Transverse colon (tissue), 4 donors: ENCODE measurements around the gene OR4S1.
"Not testable (repeated sequence)": the region's sequence is repeated elsewhere in the genome, so short reads cannot be mapped to it uniquely, and the experiment has no call there.

ENCODE experiments used
- CTCF ChIP-seq, 5 experiments: fragments of 200-600 bp in 3 of 5; fragments of 450-650 bp in 2 of 5; sonication (generic) in 3 of 5; IDR thresholded peaks; 1 replicate in 2 of 5; 2 replicates in 3 of 5; pipeline ENCODE4 v1.5.1; 2016 to 2017; ENCODE audit warnings: antibody characterized with exemption in 5 of 5, inconsistent platforms in 3 of 5, mild to moderate bottlenecking in 2 of 5, moderate library complexity in 1 of 5
- POLR2A ChIP-seq: fragments of 450-650 bp; IDR thresholded peaks from one replicate; pipeline ENCODE4 v1.6.1; 2016; ENCODE audit warnings: antibody characterized with exemption, mild to moderate bottlenecking, moderate library complexity
- POLR2AphosphoS5 ChIP-seq, 3 donors: sonication (generic); formaldehyde crosslinking; IDR thresholded peaks; one replicate each; pipeline ENCODE4 v1.6.1; 2016; ENCODE audit warnings: antibody characterized with exemption in 3 of 3

GRCh38 chr11:48319813-48320212 lies 13.8 kb downstream of the OR4S1 start:
- not testable (repeated sequence) for TF ChIP-seq CTCF (IDR thresholded peaks at IDR 0.05); POLR2AphosphoS5 (IDR thresholded peaks at IDR 0.05); POLR2A
